HepG2 (cell line): ENCODE measurements around the gene MRPL2. TPM values are rescaled to one million over a fixed set of nuclear protein-coding genes. Genes with fewer than 3 reads are reported as not detected.
A peak's percentile ranks its signal among the peaks of the same experiment; 100 is the strongest.

Experiments
- ATAC-seq: fragments of 200-7000 bp; cut with Tn5 transposase; 3 replicates; pipeline ENCODE4 v1.9.1; 2020; ENCODE audit warnings: mild to moderate bottlenecking, moderate library complexity
- BruUV-seq: library from RNA; stranded (reverse); fragments of 400-500 nt; replicated peaks from 2 replicates; lab custom pipeline; 2021; lab: Mats Ljungman, UMichigan
- CTCF ChIA-PET: fragments of 300-600 bp; formaldehyde crosslinking; extraction: SDS; loops from one replicate; lab custom pipeline; 2021; ENCODE audit warnings: low total read pairs, inconsistent platforms, low intra/inter-chr PET ratio; lab: Yijun Ruan, JAX
- POLR2A ChIA-PET: fragments of 350-600 bp; sonication (Branson Sonifier 250); formaldehyde crosslinking; loops from one replicate; lab custom pipeline; 2020; ENCODE audit warnings: antibody characterized with exemption, inconsistent platforms; lab: Yijun Ruan, JAX
- DNase-seq: peaks from one replicate; pipeline ENCODE4 v3.0.0-alpha.2; 2015; ENCODE audit warnings: low spot score
- FAIRE-seq: peaks from 3 replicates; lab custom pipeline; 2011; peaks lifted over from hg19 to GRCh38; lab: Jason Lieb, UNC
- H2AFZ ChIP-seq: one replicate; pipeline ENCODE4 v1.6.1; 2011; ENCODE audit warnings: low read length, inconsistent platforms
- H3K27ac ChIP-seq: fragments of 300-600 bp; 3 replicates; pipeline ENCODE4 v1.8.0; 2011; ENCODE audit warnings: mixed run types, mild to moderate bottlenecking, mixed read lengths, low read length, inconsistent platforms; ENCODE audit not compliant: insufficient read depth; ENCODE audit errors: extremely low read length
- H3K27me3 ChIP-seq, 2 experiments: fragments of 200-600 bp in 1 of 2; 2 replicates in 1 of 2; 3 replicates in 1 of 2; pipeline versions ENCODE4 v1.6.0 to v1.8.0; 2011; ENCODE audit warnings: low read length in 2 of 2, mild to moderate bottlenecking in 2 of 2, moderate library complexity in 2 of 2, inconsistent platforms in 1 of 2; ENCODE audit not compliant: insufficient read depth in 2 of 2, control insufficient read depth in 1 of 2
- H3K36me3 ChIP-seq, 2 experiments: fragments of 200-600 bp in 1 of 2; replicated peaks in 1 of 2; 2 replicates in 1 of 2; 3 replicates in 1 of 2; pipeline versions ENCODE4 v1.5.1 to v1.8.0; 2011; ENCODE audit warnings: low read length in 2 of 2, inconsistent platforms in 1 of 2; ENCODE audit not compliant: insufficient read depth in 2 of 2, control insufficient read depth in 1 of 2
- H3K4me1 ChIP-seq: 2 replicates; pipeline ENCODE4 v1.5.1; 2012; ENCODE audit warnings: low read length, inconsistent platforms; ENCODE audit not compliant: insufficient read depth
- H3K4me2 ChIP-seq: 2 replicates; pipeline ENCODE4 v1.6.0; 2011; ENCODE audit warnings: low read depth, low read length, inconsistent platforms
- H3K4me3 ChIP-seq, 3 experiments: fragments of 200-600 bp in 1 of 3; sonication (generic), shearing (Covaris generic) in 1 of 3; replicated peaks in 1 of 3; 2 replicates each; pipeline ENCODE4 v1.5.1; 2011 to 2016; ENCODE audit warnings: low read length in 3 of 3, inconsistent platforms in 2 of 3, low read depth in 2 of 3, mild to moderate bottlenecking in 2 of 3, control low read depth in 1 of 3, mixed read lengths in 1 of 3; ENCODE audit not compliant: insufficient read depth in 1 of 3
- H3K79me2 ChIP-seq: one replicate; pipeline ENCODE4 v1.6.1; 2011; ENCODE audit warnings: low read length, inconsistent platforms; ENCODE audit not compliant: insufficient read depth
- H3K9ac ChIP-seq: 2 replicates; pipeline ENCODE4 v1.6.0; 2011; ENCODE audit warnings: mild to moderate bottlenecking, low read depth, low read length, inconsistent platforms; ENCODE audit not compliant: insufficient read depth
- H3K9me3 ChIP-seq: 2 replicates; pipeline ENCODE4 v1.5.1; 2012; ENCODE audit warnings: mild to moderate bottlenecking, low read length
- H4K20me1 ChIP-seq: 2 replicates; pipeline ENCODE4 v1.6.0; 2011; ENCODE audit warnings: inconsistent platforms, mild to moderate bottlenecking, low read length, moderate library complexity; ENCODE audit not compliant: insufficient read depth
- DMAP1 ChIP-seq: IDR thresholded peaks from 2 replicates; pipeline ENCODE4 v1.6.1; 2016
- FOXA1 ChIP-seq, 2 experiments: fragments of 450-650 bp in 1 of 2; sonication (generic) in 1 of 2; formaldehyde crosslinking in 1 of 2; IDR thresholded peaks; 2 replicates each; pipeline versions ENCODE4 v1.4.0 to v1.6.1; 2016 to 2020; ENCODE audit warnings: missing genetic modification reagents in 1 of 2
- HOXA5 ChIP-seq: sonication (generic); formaldehyde crosslinking; IDR thresholded peaks from 2 replicates; pipeline ENCODE4 v1.4.0; 2020; ENCODE audit warnings: missing genetic modification reagents
- IRX3 ChIP-seq: sonication (generic); formaldehyde crosslinking; IDR thresholded peaks from 2 replicates; pipeline ENCODE4 v1.8.1; 2023; ENCODE audit warnings: mild to moderate bottlenecking, low read depth, missing genetic modification reagents, borderline replicate concordance
- MXI1 ChIP-seq: IDR thresholded peaks from 3 replicates; pipeline ENCODE4 v1.6.1; 2012; ENCODE audit warnings: low read depth, low read length, inconsistent platforms, borderline replicate concordance
- PHF20 ChIP-seq: sonication (generic); formaldehyde crosslinking; IDR thresholded peaks from 2 replicates; pipeline ENCODE4 v1.5.0; 2020; ENCODE audit warnings: mild to moderate bottlenecking, missing genetic modification reagents
- PHF5A ChIP-seq: IDR thresholded peaks from one replicate; pipeline ENCODE4 v1.6.1; 2018; ENCODE audit warnings: low read depth, missing genetic modification reagents; ENCODE audit not compliant: unreplicated experiment
- PRPF4 ChIP-seq: fragments of 200-400 bp; formaldehyde crosslinking; IDR thresholded peaks from 2 replicates; pipeline ENCODE4 v1.6.1; 2016; ENCODE audit warnings: low read length, low read depth; ENCODE audit not compliant: poor library complexity, severe bottlenecking
- RAD51 ChIP-seq: fragments of 450-650 bp; IDR thresholded peaks from 2 replicates; pipeline ENCODE4 v1.6.1; 2016; ENCODE audit warnings: borderline replicate concordance
- SMAD3 ChIP-seq: sonication (generic); formaldehyde crosslinking; IDR thresholded peaks from 2 replicates; pipeline ENCODE4 v1.4.0; 2020; ENCODE audit warnings: missing genetic modification reagents
- ZBTB42 ChIP-seq: sonication (generic); formaldehyde crosslinking; IDR thresholded peaks from 2 replicates; pipeline ENCODE4 v1.5.0; 2020; ENCODE audit warnings: mild to moderate bottlenecking, missing genetic modification reagents
- ZNF232 ChIP-seq: sonication (generic); formaldehyde crosslinking; IDR thresholded peaks from 2 replicates; pipeline ENCODE4 v1.4.0; 2020; ENCODE audit warnings: missing genetic modification reagents, borderline replicate concordance
- ZNF343 ChIP-seq: sonication (generic); formaldehyde crosslinking; IDR thresholded peaks from 2 replicates; pipeline ENCODE4 v1.4.0; 2020; ENCODE audit warnings: mild to moderate bottlenecking, missing genetic modification reagents
- ZNF781 ChIP-seq: sonication (generic); formaldehyde crosslinking; IDR thresholded peaks from 2 replicates; pipeline ENCODE4 v1.5.1; 2020; ENCODE audit warnings: borderline replicate concordance, mild to moderate bottlenecking, missing genetic modification reagents; ENCODE audit errors: not compliant biosample characterization
- WGBS: methylation state at CpG from one replicate; pipeline ENCODE4 v1.1.6; 2017; ENCODE audit warnings: low lambda C conversion rate; 5-methylcytosine and 5-hydroxymethylcytosine counted together
- in situ Hi-C: cut with HindIII; loops from 2 replicates; pipeline ENCODE4 v1.10.0; 2017; ENCODE audit warnings: low pct_unique_long_range_greater_than_20kb; ENCODE audit not compliant: extremely low pct_ligation_motif_present
- intact Hi-C: fragments of 100-400 bp; cut with micrococcal nuclease; formaldehyde crosslinking; loops from one replicate; pipeline ENCODE4 v1.10.0; 2022; ENCODE audit not compliant: unreplicated experiment
- polyA plus RNA-seq, 8 experiments: library from polyadenylated mRNA; depleted of rRNA in 3 of 8; stranded (reverse) in 7 of 8; unstranded in 1 of 8; fragments of >200 nt; fragmentation: Illumina TruSeq in 4 of 8; extraction: Trizol in 4 of 8; gene quantifications; 2 replicates each; pipeline versions ENCODE4 v1.2.1 to v1.2.3, GENCODE V29; 2011 to 2016; ENCODE audit warnings: low read depth in 4 of 8, missing spikeins in 1 of 8, mixed read lengths in 1 of 8; ENCODE audit not compliant: insufficient read depth in 1 of 8
- total RNA-seq, 5 experiments: library from RNA; depleted of rRNA; stranded (reverse); fragments of >200 nt; fragmentation: Illumina TruSeq; extraction: Trizol; gene quantifications; 2 replicates each; pipeline ENCODE4 v1.2.3, GENCODE V29; 2016; ENCODE audit warnings: low read depth in 1 of 5
- TF ChIP-seq, protein P1 (sequence below): sonication (generic); formaldehyde crosslinking; IDR thresholded peaks from 2 replicates; pipeline ENCODE4 v1.8.0; 2022; ENCODE audit warnings: missing genetic modification reagents, mild to moderate bottlenecking, borderline replicate concordance
- TF ChIP-seq, protein P2 (sequence below): sonication (generic); formaldehyde crosslinking; conservative IDR thresholded peaks from 2 replicates; pipeline ENCODE4 v1.8.0; 2022; ENCODE audit warnings: low read depth, missing genetic modification reagents
- TF ChIP-seq, protein P3 (sequence below): sonication (generic); formaldehyde crosslinking; IDR thresholded peaks from 2 replicates; pipeline ENCODE4 v1.8.1; 2023; ENCODE audit warnings: mild to moderate bottlenecking, inconsistent platforms, moderate library complexity, missing genetic modification reagents, borderline replicate concordance
- TF ChIP-seq, protein P4 (sequence below): sonication (generic); formaldehyde crosslinking; conservative IDR thresholded peaks from 2 replicates; pipeline ENCODE4 v1.4.0; 2020; ENCODE audit warnings: mild to moderate bottlenecking, missing genetic modification reagents, moderate library complexity

The MRPL2 gene
- total and polyA plus RNA-seq, 2 of the 13 experiments (the other 11 are each of a cell fraction or from before 2014, with no cell fraction given): 56.8 to 65.6 TPM

DNA sequence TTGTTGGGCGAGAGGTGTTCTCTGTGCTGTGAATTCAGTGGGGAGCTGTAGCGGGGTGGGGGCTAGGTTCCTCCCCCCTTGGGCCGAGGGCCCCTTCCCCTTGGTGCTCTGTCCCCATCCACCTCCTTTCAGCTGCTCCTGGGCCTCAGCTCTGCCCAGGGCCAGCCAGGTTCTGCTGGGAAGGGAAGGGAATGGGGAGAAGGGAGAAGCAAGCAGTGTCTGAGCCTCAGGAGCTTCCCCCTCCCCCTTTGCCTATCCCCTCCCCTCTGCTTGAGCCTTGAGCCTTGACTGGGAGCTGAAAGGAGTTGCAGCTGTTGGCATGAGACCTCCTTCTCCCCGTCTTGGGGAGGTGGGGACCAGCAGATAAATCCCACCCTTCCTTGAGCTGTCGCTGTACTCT, 38.4 kb downstream of the MRPL2 start:
- H3K4me3 ChIP-seq: peak overlapping the region; percentile 100; a peak in 5 of 6 replicates
- FAIRE-seq (no peak), DNase-seq (no peak), ATAC-seq (peak; percentile 16)
- no peaks in the 10 kb centered on the region for H4K20me1 ChIP-seq
- intact Hi-C loops (no loop called here), in situ Hi-C loops (no loop called here)
- ChIA-PET CTCF (no interaction called here), POLR2A (interaction anchor here (0.9 to 4.2 kb wide), 19 partner anchors 13 to 275 kb away, joined by 3 to 43 read pairs (median 5); partner anchors contain the start of genes CNPY3, CUL7, CUL9 and GNMT)
- H3K79me2 ChIP-seq: peaks cover 30% of the 10 kb centered on the region
- H3K9me3 ChIP-seq: no peaks in the 10 kb centered on the region
- WGBS: 76% methylated on average over 5 of the region's 5 CpGs
- no peak overlapping the region for H2AFZ ChIP-seq
- H3K4me1 ChIP-seq: peaks cover 36% of the 10 kb centered on the region
- peaks cover 0 to 3% of the 10 kb centered on the region in 2 experiments; a peak in 1 of 5 replicates for H3K27me3 ChIP-seq
- H3K27ac ChIP-seq: peak overlapping the region; percentile 75
- H3K36me3 ChIP-seq: peaks cover 22 to 47% of the 10 kb centered on the region in 2 experiments
- TSS peak; percentile 99 for BruUV-seq
- H3K9ac ChIP-seq: peak overlapping the region; percentile 90
- peak overlapping the region; percentile 95 for H3K4me2 ChIP-seq
- TF ChIP-seq HOXA5 (no peak), PHF20 (CRISPR knock-in tag) (no peak), DMAP1 (CRISPR knock-in tag) (no peak), IRX3 (peak; percentile 35; the same call in 1 of the 2 replicates), FOXA1 (IDR thresholded peaks at IDR 0.05) (no peak), FOXA1 (CRISPR knock-in tag; IDR thresholded peaks at IDR 0.05) (no peak), ZNF343 (CRISPR knock-in tag) (0 out of 2 replicates have a peak, but pooled peaks have one; percentile 3), PRPF4 (no peak), SMAD3 (CRISPR knock-in tag) (no peak), ZBTB42 (CRISPR knock-in tag) (no peak), MXI1 (no peak), RAD51 (no peak), PHF5A (CRISPR knock-in tag) (no peak), ZNF232 (CRISPR knock-in tag) (no peak), ZNF781 (no peak)
- TF ChIP-seq, protein P1, sequence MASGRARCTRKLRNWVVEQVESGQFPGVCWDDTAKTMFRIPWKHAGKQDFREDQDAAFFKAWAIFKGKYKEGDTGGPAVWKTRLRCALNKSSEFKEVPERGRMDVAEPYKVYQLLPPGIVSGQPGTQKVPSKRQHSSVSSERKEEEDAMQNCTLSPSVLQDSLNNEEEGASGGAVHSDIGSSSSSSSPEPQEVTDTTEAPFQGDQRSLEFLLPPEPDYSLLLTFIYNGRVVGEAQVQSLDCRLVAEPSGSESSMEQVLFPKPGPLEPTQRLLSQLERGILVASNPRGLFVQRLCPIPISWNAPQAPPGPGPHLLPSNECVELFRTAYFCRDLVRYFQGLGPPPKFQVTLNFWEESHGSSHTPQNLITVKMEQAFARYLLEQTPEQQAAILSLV: no peak
- TF ChIP-seq, protein P2, sequence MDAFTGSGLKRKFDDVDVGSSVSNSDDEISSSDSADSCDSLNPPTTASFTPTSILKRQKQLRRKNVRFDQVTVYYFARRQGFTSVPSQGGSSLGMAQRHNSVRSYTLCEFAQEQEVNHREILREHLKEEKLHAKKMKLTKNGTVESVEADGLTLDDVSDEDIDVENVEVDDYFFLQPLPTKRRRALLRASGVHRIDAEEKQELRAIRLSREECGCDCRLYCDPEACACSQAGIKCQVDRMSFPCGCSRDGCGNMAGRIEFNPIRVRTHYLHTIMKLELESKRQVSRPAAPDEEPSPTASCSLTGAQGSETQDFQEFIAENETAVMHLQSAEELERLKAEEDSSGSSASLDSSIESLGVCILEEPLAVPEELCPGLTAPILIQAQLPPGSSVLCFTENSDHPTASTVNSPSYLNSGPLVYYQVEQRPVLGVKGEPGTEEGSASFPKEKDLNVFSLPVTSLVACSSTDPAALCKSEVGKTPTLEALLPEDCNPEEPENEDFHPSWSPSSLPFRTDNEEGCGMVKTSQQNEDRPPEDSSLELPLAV: no peak
- TF ChIP-seq, protein P3, sequence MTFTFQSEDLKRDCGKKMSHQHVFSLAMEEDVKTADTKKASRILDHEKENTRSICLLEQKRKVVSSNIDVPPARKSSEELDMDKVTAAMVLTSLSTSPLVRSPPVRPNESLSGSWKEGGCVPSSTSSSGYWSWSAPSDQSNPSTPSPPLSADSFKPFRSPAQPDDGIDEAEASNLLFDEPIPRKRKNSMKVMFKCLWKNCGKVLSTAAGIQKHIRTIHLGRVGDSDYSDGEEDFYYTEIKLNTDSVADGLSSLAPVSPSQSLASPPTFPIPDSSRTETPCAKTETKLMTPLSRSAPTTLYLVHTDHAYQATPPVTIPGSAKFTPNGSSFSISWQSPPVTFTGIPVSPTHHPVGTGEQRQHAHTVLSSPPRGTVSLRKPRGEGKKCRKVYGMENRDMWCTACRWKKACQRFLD (CRISPR knock-in tag): no peak
- TF ChIP-seq, protein P4, sequence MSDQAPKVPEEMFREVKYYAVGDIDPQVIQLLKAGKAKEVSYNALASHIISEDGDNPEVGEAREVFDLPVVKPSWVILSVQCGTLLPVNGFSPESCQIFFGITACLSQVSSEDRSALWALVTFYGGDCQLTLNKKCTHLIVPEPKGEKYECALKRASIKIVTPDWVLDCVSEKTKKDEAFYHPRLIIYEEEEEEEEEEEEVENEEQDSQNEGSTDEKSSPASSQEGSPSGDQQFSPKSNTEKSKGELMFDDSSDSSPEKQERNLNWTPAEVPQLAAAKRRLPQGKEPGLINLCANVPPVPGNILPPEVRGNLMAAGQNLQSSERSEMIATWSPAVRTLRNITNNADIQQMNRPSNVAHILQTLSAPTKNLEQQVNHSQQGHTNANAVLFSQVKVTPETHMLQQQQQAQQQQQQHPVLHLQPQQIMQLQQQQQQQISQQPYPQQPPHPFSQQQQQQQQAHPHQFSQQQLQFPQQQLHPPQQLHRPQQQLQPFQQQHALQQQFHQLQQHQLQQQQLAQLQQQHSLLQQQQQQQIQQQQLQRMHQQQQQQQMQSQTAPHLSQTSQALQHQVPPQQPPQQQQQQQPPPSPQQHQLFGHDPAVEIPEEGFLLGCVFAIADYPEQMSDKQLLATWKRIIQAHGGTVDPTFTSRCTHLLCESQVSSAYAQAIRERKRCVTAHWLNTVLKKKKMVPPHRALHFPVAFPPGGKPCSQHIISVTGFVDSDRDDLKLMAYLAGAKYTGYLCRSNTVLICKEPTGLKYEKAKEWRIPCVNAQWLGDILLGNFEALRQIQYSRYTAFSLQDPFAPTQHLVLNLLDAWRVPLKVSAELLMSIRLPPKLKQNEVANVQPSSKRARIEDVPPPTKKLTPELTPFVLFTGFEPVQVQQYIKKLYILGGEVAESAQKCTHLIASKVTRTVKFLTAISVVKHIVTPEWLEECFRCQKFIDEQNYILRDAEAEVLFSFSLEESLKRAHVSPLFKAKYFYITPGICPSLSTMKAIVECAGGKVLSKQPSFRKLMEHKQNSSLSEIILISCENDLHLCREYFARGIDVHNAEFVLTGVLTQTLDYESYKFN: 0 out of 2 replicates have a peak, but pooled peaks have one; percentile 11
